ENCODE measurements around the gene CSRP1. TPM values are rescaled to one million over a fixed set of nuclear protein-coding genes. Genes with fewer than 3 reads are reported as not detected.

Gene CSRP1
- total RNA-seq, 1 experiment from 2014 or later = 14.3 TPM

- H3K4me1 Mint-ChIP-seq = peaks cover 54% of the 10 kb centered on the region
- POLR2A ChIA-PET = interaction anchor here (3.0 to 3.6 kb wide), 2 partner anchors 11 to 20 kb away, joined by 21 to 24 read pairs; no protein-coding TSS in a partner anchor
- no peaks in the 10 kb centered on the region for H3K36me3 Mint-ChIP-seq
- TF ChIP-seq IRF1 (CRISPR knock-in tag; IDR thresholded peaks at IDR 0.05) = no peak
- no peak for TF ChIP-seq ETV6 (CRISPR knock-in tag; IDR thresholded peaks at IDR 0.05)
- TF ChIP-seq ELF4 (CRISPR knock-in tag; IDR thresholded peaks at IDR 0.05; ENCODE audit: low read depth) = no peak
- TF ChIP-seq CDX4 (CRISPR knock-in tag; IDR thresholded peaks at IDR 0.05; ENCODE audit: borderline replicate concordance) = no peak
- no peak for TF ChIP-seq IRF2 (CRISPR knock-in tag; IDR thresholded peaks at IDR 0.05; ENCODE audit: borderline replicate concordance, low read depth)
- DNase-seq (ENCODE audit: low spot score) (no peak), ATAC-seq (no peak)
- H3K27ac Mint-ChIP-seq = peak overlapping the region; percentile 77
- CTCF ChIA-PET = interaction anchor here (0.8 to 11.6 kb wide), 7 partner anchors 12 to 293 kb away, joined by 3 to 276 read pairs (median 6); no protein-coding TSS in a partner anchor
- H3K4me3 Mint-ChIP-seq = no peak overlapping the region
- no peaks in the 10 kb centered on the region for H3K9me3 Mint-ChIP-seq
- H3K27me3 Mint-ChIP-seq (ENCODE audit: low read depth) = peaks cover 7% of the 10 kb centered on the region
These were observed 5.8 kb downstream of the CSRP1 start for GRCh38 chr1:201501144-201501543.

GRCh38 chr1:201500670-201501120, 6.2 kb downstream of the CSRP1 start:
- no peak for DNase-seq (ENCODE audit: low spot score)
- peaks cover 49% of the 10 kb centered on the region for H3K4me1 Mint-ChIP-seq
- no peak for TF ChIP-seq FOXP1 (CRISPR knock-in tag; IDR thresholded peaks at IDR 0.05; ENCODE audit: borderline replicate concordance)
- TF ChIP-seq SOX15 (CRISPR knock-in tag; IDR thresholded peaks at IDR 0.05) = no peak
- TF ChIP-seq ZNF396 (CRISPR knock-in tag; IDR thresholded peaks at IDR 0.05; ENCODE audit: borderline replicate concordance) = no peak
- no peak for TF ChIP-seq E2F1 (CRISPR knock-in tag; IDR thresholded peaks at IDR 0.05)
- TF ChIP-seq USF2 (CRISPR knock-in tag; IDR thresholded peaks at IDR 0.05) = no peak
- TF ChIP-seq KAT7 (CRISPR knock-in tag; IDR thresholded peaks at IDR 0.05; ENCODE audit: borderline replicate concordance) = no peak
- no peak for TF ChIP-seq E2F5 (CRISPR knock-in tag; IDR thresholded peaks at IDR 0.05)
- no peak for TF ChIP-seq ZNF532 (CRISPR knock-in tag; IDR thresholded peaks at IDR 0.05; ENCODE audit: borderline replicate concordance)
- no peak for TF ChIP-seq TP53 (CRISPR knock-in tag; IDR thresholded peaks at IDR 0.05)
- TF ChIP-seq MAX (CRISPR knock-in tag; IDR thresholded peaks at IDR 0.05) = no peak
- no peak for TF ChIP-seq ARID4B (CRISPR knock-in tag; IDR thresholded peaks at IDR 0.05; ENCODE audit: borderline replicate concordance)
- no peak for TF ChIP-seq RORB (CRISPR knock-in tag; IDR thresholded peaks at IDR 0.05)
- TF ChIP-seq E2F4 (CRISPR knock-in tag; IDR thresholded peaks at IDR 0.05; ENCODE audit: borderline replicate concordance, low read depth) = no peak

More at GRCh38 chr1:201500670-201501120, 6.2 kb downstream of the CSRP1 start:
- ChIA-PET POLR2A (interaction anchor here (3.6 kb wide), 1 partner anchor 19 kb away, joined by 21 read pairs; no protein-coding TSS in a partner anchor), CTCF (interaction anchor here (0.8 to 11.6 kb wide), 7 partner anchors 12 to 294 kb away, joined by 3 to 276 read pairs (median 6); no protein-coding TSS in a partner anchor)
- Mint-ChIP-seq H3K27me3 (ENCODE audit: low read depth) (peaks cover 2% of the 10 kb centered on the region), H3K36me3 (no peaks in the 10 kb centered on the region), H3K4me3 (no peak overlapping the region), H3K9me3 (no peaks in the 10 kb centered on the region), H3K27ac (peak overlapping the region; percentile 77)
- ATAC-seq = peak; percentile 16
